NCI-H1092 treated with DMSO at 0.1 percent for 48 hours (cell line): ENCODE results near the gene MIS18A.
A peak's percentile ranks its signal among the peaks of the same experiment; 100 is the strongest.
"Not testable (repeated sequence)": the region's sequence is repeated elsewhere in the genome, so short reads cannot be mapped to it uniquely, and the experiment has no call there.

Experiments used
- DNase-seq: peaks from one replicate; lab custom pipeline; 2025; lab: John Stamatoyannopoulos, UW

Gene MIS18A, protein sequence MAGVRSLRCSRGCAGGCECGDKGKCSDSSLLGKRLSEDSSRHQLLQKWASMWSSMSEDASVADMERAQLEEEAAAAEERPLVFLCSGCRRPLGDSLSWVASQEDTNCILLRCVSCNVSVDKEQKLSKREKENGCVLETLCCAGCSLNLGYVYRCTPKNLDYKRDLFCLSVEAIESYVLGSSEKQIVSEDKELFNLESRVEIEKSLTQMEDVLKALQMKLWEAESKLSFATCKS

DNA sequence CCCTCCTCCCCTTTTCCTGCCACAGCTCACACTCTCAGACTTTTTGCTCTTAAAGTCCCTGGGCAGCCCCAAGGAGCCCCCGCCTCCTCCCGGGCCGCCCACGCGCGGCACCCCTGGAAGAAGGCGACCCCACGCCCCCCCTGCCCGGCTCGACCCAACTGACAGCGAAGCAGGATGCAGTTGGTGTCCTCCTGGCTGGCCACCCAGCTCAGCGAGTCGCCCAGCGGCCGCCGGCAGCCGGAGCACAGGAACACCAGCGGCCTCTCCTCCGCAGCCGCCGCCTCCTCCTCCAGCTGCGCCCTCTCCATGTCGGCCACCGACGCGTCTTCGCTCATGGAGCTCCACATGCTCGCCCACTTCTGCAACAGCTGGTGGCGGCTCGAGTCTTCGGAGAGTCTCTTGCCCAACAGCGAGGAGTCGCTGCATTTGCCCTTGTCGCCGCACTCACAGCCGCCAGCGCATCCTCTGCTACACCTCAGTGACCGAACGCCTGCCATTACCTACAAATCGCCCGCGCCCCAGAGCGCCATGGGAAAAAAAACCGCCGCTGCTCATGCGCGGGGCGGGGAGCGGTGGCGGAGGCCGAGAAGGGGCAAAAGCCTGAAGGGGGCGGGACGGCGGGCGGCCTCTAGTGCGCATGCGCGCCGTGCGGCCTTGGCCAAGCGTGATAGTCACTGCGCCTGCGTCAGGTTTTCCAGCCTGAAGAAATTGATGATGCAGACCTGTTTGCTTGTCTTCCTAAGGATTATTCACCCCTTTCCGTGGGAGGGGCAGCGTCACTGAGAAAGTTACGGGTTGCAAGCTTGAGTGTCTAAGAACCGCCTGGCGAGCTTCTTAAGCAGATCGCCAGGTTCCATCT lies at the start of gene MIS18A:
TSS of gene MIS18A (minus strand) at position 532 of the 859 bp plus-strand sequence. CDS start at position 497, 35 bp downstream.
- peak; percentile 96 for DNase-seq

DNA sequence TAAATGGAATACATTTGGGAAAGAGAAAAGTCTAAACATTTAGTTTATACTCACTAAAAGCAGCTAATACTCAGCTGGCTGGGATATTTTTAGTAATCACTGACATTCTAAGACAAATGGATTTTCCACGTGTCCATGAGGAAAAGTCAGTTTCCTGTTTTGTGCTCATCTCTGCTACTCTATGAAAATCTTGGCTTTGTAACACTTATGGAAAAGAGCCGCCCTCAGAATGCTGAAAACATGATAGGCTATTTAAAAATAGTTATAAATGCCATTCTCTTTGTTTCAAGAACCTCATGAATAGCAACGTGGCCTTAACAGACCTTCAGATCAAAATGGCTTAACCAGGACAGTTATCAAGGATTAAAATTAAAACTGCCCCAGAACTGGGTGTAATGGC lies 49.7 kb upstream of the MIS18A start:
- DNase-seq: no peak

DNA sequence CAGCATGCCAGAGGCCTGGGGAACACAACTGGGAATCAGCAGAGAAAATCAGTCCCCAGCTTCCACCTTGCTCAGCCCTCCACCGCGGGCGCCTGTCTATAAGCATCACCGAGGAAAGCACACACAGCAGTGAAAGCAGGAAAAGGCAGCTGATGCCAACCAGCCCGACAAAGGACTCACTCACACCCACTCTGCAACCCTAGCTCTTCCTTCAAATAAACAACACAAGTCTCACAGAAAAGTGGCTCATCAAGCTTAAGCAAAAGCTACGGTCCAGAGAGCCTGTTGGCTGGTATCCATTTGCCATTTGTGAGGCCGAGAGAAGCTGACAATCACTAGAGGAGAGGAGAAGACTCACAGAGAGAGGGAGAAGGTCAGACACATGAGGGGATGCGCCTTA lies 46.9 kb upstream of the MIS18A start:
- peak; percentile 26 for DNase-seq

DNA sequence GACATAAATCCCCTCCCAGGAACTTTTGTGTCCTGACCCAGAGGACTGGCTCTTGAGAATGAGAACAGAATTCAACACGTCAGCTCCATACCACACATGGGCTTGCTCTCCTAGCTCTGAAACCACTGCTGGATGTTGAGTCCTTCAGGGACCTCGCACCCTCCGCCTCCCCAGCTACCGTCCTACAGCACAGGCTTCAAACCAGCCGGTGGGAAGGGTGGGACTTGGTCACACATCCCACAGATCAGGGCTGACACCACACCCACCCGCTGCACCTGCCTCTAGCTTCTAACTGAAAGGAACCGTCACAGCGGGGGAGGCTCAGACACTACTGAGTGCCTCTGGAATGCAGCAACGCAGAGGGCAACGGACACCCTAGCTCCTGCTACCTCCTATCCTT lies 43.8 kb upstream of the MIS18A start:
- DNase-seq: no peak

DNA sequence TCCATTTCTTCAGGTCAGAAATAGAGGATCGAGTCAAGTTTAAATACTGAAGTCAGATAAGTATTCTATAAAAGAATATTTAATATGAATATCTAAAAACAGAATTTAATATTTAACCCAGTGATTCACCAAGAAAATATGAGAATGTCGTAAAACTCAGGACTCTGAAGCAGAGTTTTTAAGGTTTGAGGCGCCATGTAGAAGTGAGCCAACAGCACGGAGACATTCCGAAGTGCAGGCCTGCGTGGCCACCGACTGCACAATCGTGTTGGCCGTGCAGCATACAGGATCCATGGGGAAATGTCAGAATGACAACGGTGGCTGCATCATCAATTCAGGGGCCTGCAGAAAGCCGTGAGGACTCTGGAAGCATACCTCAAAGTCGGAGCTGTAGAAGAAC lies 43.3 kb upstream of the MIS18A start:
- DNase-seq: no peak

DNA sequence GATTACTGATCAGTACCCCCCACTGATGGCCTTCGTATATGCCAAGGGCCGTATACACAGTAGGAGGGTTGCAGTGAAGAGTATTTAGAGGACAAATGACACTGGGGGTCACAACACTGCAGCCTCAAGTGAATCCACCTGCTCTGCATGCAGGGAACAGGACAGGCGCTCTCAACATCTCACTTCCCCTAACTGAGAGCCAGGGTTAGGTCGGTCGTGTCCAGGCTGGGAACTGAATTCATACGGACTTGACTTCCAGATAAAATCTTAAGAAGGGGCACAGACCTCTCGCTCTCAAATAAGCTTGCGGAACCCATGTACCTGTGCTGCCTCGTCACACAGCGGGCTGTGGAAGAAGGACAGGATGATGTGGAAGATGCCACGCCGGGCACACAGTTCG lies 42.6 kb upstream of the MIS18A start:
- DNase-seq: no peak

DNA sequence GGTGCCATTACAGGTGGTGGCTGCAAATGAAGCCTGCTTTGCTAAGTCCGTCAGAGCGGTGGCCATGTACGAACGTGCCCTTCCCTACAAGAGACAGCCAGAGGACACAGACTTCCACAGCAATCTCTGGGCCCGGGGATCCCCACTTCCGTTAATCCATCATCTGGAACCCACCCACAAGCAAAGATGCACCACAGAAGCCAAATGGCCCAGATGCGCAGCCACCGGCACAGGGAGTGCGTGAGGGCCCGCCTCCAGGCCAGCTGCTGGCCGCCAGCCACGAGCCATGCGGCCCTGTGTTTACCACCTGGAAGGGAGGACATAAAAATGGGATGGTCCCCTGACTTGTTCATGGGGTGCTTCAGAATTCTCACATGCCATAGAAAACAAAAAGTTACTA lies 41.9 kb upstream of the MIS18A start:
- no peak for DNase-seq

DNA sequence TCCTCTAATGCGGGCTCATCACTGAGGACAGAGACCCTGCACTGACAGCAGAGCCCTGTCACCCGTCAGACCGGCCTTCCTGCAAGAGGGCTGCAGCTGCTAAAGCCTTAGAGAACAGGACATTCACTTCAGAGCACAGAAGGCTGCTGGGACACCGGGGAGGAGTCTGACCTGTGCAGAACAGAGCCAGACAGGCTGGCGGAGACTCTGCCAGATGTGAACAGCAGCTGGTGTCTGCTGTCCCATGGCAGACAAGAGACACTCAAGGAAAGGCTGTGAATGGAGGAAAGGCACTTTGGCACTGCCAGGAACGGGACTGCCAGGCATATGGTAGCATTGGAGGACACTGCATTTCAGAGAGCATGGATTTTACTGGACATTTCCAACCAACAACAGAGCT lies 41.2 kb upstream of the MIS18A start:
- no peak for DNase-seq

DNA sequence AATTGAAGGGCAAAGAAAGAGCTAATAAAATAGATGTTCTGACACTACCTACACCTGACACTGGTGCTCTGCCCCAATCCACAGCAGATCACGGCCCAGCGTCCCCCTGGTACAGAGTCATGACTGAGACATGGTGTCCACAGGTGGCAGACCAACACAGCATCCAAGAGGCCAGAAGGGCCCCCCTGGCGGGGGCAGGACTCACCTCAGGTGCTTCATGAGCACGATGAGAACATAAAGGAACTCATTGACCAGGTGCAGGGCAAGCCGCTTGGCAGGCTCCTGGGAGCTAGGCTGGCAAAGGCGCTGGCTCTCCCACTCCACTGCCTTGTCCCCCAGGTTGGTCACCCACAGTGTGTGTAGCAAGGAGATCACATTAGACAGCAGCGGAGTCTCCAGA lies 40.2 kb upstream of the MIS18A start:
- DNase-seq: no peak

DNA sequence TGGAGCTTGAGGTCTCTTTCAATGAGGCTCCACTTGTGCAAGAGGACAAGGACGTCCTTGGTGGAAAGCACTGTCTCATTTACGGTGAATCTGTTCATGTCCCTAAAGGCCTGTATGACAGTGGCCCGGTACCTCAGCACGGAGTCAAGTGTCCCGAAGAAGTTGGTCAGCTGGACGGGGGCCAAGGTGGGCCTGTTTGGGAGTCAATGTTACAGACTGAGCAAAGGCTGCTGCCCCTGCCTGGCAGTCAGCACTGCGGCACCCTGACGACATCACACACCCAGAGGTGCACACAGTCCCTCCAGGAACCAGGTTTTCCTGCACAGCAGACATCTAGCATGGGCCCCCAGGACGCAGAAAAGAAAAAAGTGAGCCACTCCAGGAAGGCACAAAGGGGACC lies 38.9 kb upstream of the MIS18A start:
- DNase-seq: no peak

DNA sequence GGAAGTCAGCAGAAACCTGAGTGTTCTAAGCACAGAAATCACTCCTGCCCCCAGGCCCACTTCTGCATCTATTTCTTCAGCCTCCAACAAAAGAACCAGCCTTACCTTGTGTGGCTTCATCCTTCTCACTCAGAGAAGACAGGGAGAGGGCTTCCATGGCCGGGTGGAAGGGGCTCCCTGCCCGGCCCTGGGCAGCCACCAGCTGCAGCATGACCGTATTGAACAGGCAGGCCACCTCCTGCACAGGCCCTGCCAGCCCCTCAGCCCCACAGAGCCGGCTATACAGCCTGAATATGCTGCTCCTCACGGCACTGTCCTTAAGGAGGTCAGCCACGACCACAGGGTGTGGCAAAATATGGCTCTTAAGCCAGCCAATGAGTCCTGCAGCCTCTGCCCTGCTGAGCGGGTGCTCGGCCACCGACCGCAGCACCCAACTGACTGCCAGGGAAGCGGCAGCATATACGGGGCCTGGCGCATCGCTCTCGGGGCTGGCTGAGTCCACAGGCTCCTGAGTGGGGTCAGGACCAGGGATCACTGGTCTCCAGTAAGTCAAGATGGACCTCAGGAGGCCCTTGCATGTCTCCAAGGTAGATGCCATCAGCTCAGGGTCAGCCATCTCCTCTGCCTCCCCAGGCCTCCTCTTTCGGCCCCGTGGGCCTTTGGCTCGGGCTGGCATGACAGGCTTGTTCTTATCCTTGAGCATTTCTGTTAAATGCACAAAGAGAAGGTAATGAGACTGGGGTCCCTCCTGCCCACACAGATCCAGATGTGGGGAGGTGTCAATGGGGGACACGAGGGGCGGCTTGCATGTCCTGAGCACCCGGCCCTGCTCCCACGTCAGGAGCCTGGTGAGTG lies 37.7 kb upstream of the MIS18A start:
- no peak for DNase-seq

DNA sequence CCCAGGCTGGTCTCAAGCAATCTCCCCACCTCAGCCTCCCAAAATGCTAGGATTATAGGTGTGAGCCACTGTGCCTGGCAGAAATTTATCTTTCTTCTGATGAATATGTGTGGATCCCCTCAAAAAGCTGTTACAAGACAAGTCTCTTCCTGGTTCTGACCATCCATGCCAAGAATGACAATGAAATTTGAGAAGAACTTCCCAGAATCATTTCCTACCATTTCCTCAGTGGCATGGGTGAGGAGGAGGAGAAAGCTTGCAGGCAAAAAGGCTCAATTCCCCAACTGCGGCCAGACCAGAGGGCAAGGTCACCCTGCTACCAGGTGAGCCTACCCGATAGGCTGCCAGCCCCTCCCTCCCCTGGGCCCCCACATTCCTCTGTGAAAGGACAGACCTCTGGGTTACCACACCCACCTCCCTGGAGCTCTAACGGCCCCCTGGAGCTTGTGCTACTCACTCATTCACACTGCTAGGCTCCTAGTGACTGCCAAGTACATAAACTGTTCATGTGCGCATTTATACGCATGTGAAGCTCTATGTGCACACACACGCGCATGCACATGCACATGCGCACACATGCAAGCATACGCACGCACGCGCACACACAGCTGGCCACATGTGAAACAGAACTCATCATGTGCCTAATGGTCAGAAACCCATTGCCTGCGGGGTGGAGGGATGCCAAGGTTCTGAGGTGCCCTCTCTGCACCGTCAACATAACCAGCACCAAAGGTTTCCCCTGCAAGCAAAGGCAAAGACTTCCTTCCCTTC lies 36.8 kb upstream of the MIS18A start:
- DNase-seq: no peak

DNA sequence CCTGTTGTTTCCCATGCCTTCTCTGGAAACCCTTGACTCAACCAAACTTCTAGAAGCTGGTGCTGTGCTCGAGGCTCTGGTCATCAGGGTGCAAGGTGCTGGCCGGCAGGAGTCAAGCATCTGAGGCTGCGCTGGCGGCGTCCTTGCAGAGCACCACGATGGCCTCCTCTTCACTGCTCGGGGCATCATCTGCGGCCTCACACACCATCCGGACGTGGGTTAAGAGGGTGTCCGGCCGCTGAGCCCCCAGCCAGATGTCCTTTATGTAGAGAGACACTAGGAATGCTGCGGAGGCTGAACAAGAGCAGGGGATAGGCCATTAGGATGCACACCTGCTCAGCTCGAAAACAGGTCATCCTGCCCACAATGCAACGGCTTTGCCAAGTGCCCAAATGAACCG lies 36.0 kb upstream of the MIS18A start:
- DNase-seq: no peak

DNA sequence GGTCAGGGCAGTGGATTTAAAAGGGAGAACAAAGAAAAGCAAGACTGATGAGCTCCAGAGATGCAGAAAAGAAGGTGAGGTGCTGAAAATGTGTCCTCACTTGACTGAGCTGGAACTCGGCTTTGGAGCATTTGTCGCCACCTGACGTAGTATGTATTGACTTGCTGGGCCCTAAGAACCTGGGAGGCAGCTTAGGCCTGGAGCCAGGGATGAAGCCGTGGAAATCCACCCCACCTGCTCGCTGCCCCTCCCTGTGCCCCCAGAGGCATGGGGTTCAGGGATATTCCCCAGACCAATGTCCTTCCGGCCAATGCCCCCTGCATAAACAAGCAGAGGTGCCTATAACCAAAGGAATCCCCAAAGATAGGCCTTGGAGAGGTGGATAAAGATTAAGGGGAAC lies 34.1 kb upstream of the MIS18A start:
- DNase-seq: no peak

DNA sequence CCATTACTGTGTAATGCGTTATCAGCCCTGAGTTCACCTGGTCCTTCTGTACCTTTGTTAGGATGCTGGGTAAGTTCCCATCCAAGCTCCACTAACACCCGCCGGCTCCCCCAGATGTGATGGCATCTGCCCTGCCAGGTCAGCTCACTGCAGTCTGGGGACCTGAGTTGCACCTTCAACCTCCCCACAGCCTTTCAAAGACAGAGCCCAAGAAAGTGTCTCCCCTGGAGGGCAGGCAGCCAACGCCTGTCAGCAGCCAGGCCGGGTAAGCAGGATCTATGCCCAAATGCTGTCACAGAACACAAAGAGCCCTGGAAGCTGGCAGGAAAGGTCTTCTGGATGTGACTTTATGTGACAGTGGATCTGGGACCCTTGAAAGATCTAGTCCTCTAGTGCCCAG lies 33.5 kb upstream of the MIS18A start:
- DNase-seq: no peak

DNA sequence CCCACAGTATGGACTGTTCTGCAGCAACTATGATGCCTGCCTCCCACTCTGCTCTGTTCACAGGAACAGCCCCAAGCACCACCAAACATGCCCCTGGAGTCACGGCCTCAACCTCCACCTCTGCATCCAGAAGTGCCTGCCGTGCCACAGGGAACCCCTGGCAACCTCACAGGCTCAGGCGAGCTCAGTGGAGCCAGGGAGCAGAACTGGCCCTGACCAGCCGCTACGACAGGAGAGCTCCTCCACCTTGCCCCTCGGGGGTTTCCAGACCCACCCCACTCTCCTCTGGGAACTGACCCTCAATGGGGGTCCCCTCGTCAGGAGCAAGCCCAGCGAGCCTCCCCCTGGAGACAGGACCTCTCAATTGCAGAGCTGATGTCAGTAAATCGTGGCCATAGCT lies 32.8 kb upstream of the MIS18A start:
- DNase-seq: no peak

DNA sequence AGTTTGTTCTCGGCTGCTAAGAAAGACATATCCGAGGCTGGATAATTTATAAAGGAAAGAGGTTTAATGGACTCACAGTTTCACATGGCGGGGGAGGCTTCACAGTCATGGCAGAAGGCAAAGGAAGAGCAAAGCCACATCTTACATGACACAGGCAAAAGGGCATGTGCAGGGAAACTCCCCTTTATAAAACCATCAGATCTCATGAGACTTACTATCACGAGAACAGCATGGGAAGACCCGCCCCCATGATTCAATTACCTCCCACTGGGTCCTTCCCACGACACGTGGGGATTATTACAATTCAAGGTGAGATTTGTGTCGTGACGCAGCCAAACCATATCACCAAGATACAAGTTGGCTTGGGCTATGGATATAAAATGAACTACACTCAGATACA lies 32.1 kb upstream of the MIS18A start:
- not testable (repeated sequence) for DNase-seq

DNA sequence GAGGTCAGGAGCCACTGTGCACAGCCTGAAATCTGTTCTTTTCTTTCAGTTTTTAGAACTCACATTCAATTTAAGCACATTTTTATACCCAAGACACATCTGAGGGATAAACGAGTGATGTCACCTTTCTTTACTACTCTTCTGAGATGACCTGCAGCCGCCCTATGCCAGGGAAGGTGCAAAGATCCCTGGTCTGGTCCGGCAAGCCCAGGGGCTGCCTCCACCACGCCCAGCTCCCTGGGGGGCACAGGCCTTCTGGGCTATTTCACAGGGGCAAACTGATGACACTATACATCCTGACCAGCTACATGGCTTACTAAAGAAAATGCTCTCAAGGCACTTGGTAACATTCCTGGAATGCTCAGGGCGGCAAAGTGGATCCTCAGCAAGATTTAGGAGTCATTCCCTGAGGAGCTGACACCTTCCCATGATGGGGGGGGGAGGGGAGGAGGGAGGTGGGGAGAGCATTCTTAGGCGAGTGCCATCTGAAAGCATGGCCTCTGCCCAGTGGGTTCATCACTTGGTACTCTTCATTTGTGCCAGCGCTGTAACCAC lies 31.1 kb upstream of the MIS18A start:
- DNase-seq: no peak

DNA sequence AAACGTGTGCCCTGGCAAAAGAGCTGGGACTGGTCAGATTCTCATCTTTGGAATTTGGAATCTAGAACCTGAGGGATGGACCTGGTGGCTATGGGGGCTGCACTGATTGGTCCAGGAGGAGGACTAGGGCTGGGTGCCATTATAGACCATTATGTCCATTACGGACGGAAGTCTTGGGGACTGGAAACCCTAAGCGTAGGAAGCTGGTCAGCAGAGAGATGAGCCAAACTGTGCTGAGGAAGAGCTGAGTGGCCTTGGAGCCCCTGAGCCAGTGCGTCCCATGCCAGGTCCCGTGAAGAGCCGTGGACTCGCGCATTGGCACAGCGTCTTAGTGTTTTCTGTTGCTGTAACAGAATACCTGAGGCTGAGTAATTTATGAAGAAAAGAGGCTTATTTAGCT lies 29.8 kb upstream of the MIS18A start:
- no peak for DNase-seq

DNA sequence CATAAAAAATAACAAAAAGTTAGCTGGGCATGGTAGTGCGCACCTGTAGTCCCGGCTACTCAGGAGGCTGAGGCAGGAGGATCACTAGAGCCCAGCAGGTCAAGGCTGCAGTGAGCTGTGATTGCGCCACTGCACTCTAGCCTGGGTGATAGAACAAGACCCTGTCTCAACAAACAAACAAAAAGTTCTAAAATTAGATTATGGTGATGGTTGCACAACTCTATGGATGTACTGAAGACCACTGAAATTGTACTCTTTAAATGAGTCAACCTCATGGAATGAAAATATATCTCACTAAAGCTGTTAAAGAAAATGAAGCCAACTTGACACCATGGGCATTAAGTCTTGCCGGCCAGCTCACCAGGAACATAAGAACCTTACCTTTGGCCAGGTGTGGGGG lies 28.9 kb upstream of the MIS18A start:
- no peak for DNase-seq

DNA sequence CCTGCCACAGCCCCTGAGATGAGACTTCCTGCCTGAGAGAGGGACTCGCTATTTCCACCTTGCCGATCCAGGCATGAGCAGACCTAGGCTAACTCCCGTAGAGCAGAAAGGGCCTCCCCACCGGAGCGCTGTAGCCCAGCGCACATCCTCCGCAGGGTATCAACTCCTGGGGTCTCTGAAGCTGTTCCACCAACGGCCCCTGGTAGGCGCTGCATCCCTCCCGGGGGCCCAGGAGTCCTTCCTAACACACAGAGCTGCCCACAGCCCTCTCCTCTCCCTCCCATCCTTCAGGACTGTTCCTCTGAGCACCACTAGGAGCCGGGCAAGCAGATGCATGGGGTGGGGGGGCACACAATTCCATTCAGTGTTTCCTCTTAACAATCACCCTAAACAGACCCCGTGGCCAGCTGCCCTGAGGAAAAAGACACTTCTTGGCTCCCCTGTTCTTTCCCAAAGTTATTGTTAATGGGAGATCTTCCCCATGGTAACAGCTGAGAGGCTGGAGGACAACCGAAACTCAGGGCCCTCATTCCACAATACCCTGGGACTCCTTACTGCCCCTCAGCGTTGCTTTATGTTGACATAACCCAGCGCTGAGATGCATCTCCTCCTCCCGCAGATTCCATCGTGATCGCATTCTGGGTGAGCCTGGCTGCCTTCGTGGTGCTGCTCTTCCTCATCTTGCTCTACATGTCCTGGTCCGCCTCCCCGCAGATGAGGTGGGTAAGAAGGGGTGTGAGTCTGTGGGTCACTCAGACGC lies 27.4 kb upstream of the MIS18A start:
- no peak for DNase-seq
